ENCODE measurements around the gene EXD3.

DNA sequence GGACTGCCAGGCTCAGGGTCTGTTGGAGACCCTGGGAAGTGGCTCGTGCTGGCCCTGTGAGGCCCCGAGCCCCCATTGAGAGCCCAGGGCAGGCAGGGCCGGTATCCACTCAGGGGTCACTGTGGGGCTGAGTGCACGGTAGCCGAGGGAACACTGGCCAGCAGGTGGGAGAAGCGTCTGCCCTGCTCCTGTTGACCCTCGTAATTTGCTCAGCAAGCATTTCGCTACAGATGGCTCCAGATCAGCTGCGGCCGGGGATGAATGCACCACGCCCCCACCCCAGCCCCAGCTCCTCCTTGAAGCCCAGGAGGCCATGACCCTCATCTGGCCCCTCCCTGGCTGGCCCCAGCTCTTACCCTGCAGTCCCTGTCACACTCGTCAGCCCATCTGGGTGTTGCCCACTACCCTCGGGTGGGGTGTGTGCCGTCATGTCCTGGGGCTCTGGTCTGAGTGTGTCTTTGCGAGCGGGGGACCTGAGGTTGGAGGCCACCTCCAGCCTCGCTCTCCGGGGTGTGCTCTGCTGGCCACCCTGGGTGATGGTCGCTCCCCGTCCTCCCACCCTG, 114.8 kb downstream of the EXD3 start:
- TF ChIP-seq POLR2A (IDR thresholded peaks at IDR 0.05): no peak
- TF ChIP-seq, protein P1, sequence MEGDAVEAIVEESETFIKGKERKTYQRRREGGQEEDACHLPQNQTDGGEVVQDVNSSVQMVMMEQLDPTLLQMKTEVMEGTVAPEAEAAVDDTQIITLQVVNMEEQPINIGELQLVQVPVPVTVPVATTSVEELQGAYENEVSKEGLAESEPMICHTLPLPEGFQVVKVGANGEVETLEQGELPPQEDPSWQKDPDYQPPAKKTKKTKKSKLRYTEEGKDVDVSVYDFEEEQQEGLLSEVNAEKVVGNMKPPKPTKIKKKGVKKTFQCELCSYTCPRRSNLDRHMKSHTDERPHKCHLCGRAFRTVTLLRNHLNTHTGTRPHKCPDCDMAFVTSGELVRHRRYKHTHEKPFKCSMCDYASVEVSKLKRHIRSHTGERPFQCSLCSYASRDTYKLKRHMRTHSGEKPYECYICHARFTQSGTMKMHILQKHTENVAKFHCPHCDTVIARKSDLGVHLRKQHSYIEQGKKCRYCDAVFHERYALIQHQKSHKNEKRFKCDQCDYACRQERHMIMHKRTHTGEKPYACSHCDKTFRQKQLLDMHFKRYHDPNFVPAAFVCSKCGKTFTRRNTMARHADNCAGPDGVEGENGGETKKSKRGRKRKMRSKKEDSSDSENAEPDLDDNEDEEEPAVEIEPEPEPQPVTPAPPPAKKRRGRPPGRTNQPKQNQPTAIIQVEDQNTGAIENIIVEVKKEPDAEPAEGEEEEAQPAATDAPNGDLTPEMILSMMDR (IDR thresholded peaks at IDR 0.05): no peak

All from sigmoid colon (tissue), 3 donors.